Breast epithelium (tissue), 4 donors: ENCODE results near the gene CCDC3. TPM values are rescaled to one million over a fixed set of nuclear protein-coding genes. Genes with fewer than 3 reads are reported as not detected.

Experiments used
- DNase-seq, 2 donors: peaks; one replicate each; pipeline ENCODE4 v3.0.0-alpha.2; 2019; ENCODE audit warnings: low spot score in 2 of 2
- H3K27ac ChIP-seq, 2 donors: fragments of 200-600 bp; sonication (generic) in 1 of 2; one replicate each; pipeline ENCODE4 v1.5.1; 2016 to 2019; ENCODE audit warnings: mild to moderate bottlenecking in 1 of 2
- H3K27me3 ChIP-seq, 2 donors: fragments of 200-600 bp; sonication (generic) in 1 of 2; one replicate each; pipeline versions ENCODE4 v1.5.1 to v1.6.0; 2017 to 2019; ENCODE audit warnings: control low read depth in 1 of 2, mild to moderate bottlenecking in 1 of 2
- H3K36me3 ChIP-seq: fragments of 200-600 bp; one replicate; pipeline ENCODE4 v1.5.1; 2019
- H3K4me1 ChIP-seq, 2 donors: fragments of 200-600 bp; sonication (generic); one replicate each; pipeline ENCODE4 v1.5.1; 2016 to 2019; ENCODE audit warnings: control low read depth in 1 of 2
- H3K4me3 ChIP-seq, 3 donors: fragments of 200-600 bp; sonication (generic); 1 replicate in 2 of 3; 2 replicates in 1 of 3; pipeline ENCODE4 v1.5.1; 2016 to 2019; ENCODE audit warnings: mild to moderate bottlenecking in 3 of 3, moderate library complexity in 2 of 3
- H3K9me3 ChIP-seq, 2 donors: fragments of 200-600 bp; sonication (generic) in 1 of 2; one replicate each; pipeline ENCODE4 v1.5.1; 2016 to 2019; ENCODE audit warnings: control low read depth in 1 of 2
- CTCF ChIP-seq, 3 donors: fragments of 450-650 bp; IDR thresholded peaks; one replicate each; pipeline ENCODE4 v1.5.1; 2016 to 2017; ENCODE audit warnings: antibody characterized with exemption in 3 of 3, mild to moderate bottlenecking in 3 of 3, moderate library complexity in 3 of 3
- POLR2A ChIP-seq: fragments of 450-650 bp; IDR thresholded peaks from one replicate; pipeline ENCODE4 v1.6.1; 2016; ENCODE audit warnings: antibody characterized with exemption, mild to moderate bottlenecking, moderate library complexity
- POLR2AphosphoS5 ChIP-seq, 3 donors: sonication (generic); formaldehyde crosslinking; IDR thresholded peaks; one replicate each; pipeline ENCODE4 v1.6.1; 2017; ENCODE audit warnings: antibody characterized with exemption in 3 of 3
- intact Hi-C: fragments of 100-400 bp; cut with DNase I; formaldehyde crosslinking; loops from one replicate; pipeline ENCODE4 v1.15.1; 2023; ENCODE audit warnings: low total_unique reads
- total RNA-seq, 3 donors: library from RNA; depleted of rRNA; stranded (reverse); fragments of >200 nt; gene quantifications; one replicate each; pipeline ENCODE4 v1.1.0, GENCODE V29; 2016

CCDC3 gene
- total RNA-seq, 3 donors from 2014 or later: 8.2 to 13.0 (median 9.8) TPM

GRCh38 chr10:12980102-12980661 lies 21.3 kb downstream of the CCDC3 start:
- DNase-seq: no peak
- TF ChIP-seq CTCF (IDR thresholded peaks at IDR 0.05) (no peak), POLR2AphosphoS5 (IDR thresholded peaks at IDR 0.05) (no peak), POLR2A (no peak)
- no peaks in the 10 kb centered on the region for H3K4me1 ChIP-seq
- no peak overlapping the region for H3K27ac ChIP-seq
- H3K9me3 ChIP-seq: peaks cover 0 to 11% of the 10 kb centered on the region in 2 donors
- no peak overlapping the region for H3K4me3 ChIP-seq
- intact Hi-C loops: no loop called here
- H3K27me3 ChIP-seq: no peaks in the 10 kb centered on the region
- H3K36me3 ChIP-seq: no peaks in the 10 kb centered on the region

GRCh38 chr10:12978891-12979290 lies 22.6 kb downstream of the CCDC3 start:
- DNase-seq: no peak
- H3K36me3 ChIP-seq: no peaks in the 10 kb centered on the region
- H3K4me1 ChIP-seq: no peaks in the 10 kb centered on the region
- H3K27me3 ChIP-seq: no peaks in the 10 kb centered on the region
- intact Hi-C loops: no loop called here
- TF ChIP-seq POLR2A (no peak), CTCF (IDR thresholded peaks at IDR 0.05) (no peak), POLR2AphosphoS5 (IDR thresholded peaks at IDR 0.05) (no peak)
- peaks cover 0 to under 1% of the 10 kb centered on the region in 2 donors for H3K9me3 ChIP-seq
- H3K4me3 ChIP-seq: no peak overlapping the region
- H3K27ac ChIP-seq: no peak overlapping the region

GRCh38 chr10:12975906-12976305 lies 25.6 kb downstream of the CCDC3 start:
- no peaks in the 10 kb centered on the region for H3K27me3 ChIP-seq
- DNase-seq: no peak
- intact Hi-C loops: no loop called here
- no peaks in the 10 kb centered on the region for H3K36me3 ChIP-seq
- H3K4me3 ChIP-seq: no peak overlapping the region
- no peaks in the 10 kb centered on the region for H3K4me1 ChIP-seq
- no peaks in the 10 kb centered on the region for H3K9me3 ChIP-seq
- no peak for TF ChIP-seq CTCF (IDR thresholded peaks at IDR 0.05)
- TF ChIP-seq POLR2AphosphoS5 (IDR thresholded peaks at IDR 0.05): no peak
- TF ChIP-seq POLR2A: no peak
- no peak overlapping the region for H3K27ac ChIP-seq

GRCh38 chr10:12975266-12975665 lies 26.2 kb downstream of the CCDC3 start:
- H3K4me3 ChIP-seq: no peak overlapping the region
- DNase-seq: no peak
- no peaks in the 10 kb centered on the region for H3K27me3 ChIP-seq
- H3K36me3 ChIP-seq: no peaks in the 10 kb centered on the region
- TF ChIP-seq CTCF (IDR thresholded peaks at IDR 0.05): no peak
- no peak for TF ChIP-seq POLR2AphosphoS5 (IDR thresholded peaks at IDR 0.05)
- no peak for TF ChIP-seq POLR2A
- intact Hi-C loops: no loop called here
- H3K27ac ChIP-seq: no peak overlapping the region
- no peaks in the 10 kb centered on the region for H3K4me1 ChIP-seq
- H3K9me3 ChIP-seq: no peaks in the 10 kb centered on the region

GRCh38 chr10:12974491-12975199 lies 26.9 kb downstream of the CCDC3 start:
- TF ChIP-seq CTCF (IDR thresholded peaks at IDR 0.05) (no peak), POLR2AphosphoS5 (IDR thresholded peaks at IDR 0.05) (no peak), POLR2A (no peak)
- no peak overlapping the region for H3K27ac ChIP-seq
- H3K36me3 ChIP-seq: no peaks in the 10 kb centered on the region
- no peak overlapping the region for H3K4me3 ChIP-seq
- no peak for DNase-seq
- H3K4me1 ChIP-seq: no peaks in the 10 kb centered on the region
- no peaks in the 10 kb centered on the region for H3K27me3 ChIP-seq
- intact Hi-C loops: no loop called here
- H3K9me3 ChIP-seq: no peaks in the 10 kb centered on the region
